HFF-Myc (cell line): Measurements from ENCODE around the gene WDR64.

Source experiments
- DNase-seq: peaks from one replicate; pipeline ENCODE4 v3.0.0-alpha.2; 2011; ENCODE audit warnings: low read depth; ENCODE audit errors: extremely low read depth
- H3K4me3 ChIP-seq: replicated peaks from 2 replicates; pipeline ENCODE4 v1.5.1; 2011; ENCODE audit warnings: low read depth, mild to moderate bottlenecking, control low read depth, low read length
- TF ChIP-seq, protein P1 (sequence below): IDR thresholded peaks from 2 replicates; pipeline ENCODE4 v1.5.1; 2012; ENCODE audit warnings: mild to moderate bottlenecking, low read depth, low read length, control low read depth; ENCODE audit errors: missing control alignments

The WDR64 gene

GRCh38 chr1:241747992-241748391, 95.9 kb downstream of the WDR64 start:
- TF ChIP-seq, protein P1, sequence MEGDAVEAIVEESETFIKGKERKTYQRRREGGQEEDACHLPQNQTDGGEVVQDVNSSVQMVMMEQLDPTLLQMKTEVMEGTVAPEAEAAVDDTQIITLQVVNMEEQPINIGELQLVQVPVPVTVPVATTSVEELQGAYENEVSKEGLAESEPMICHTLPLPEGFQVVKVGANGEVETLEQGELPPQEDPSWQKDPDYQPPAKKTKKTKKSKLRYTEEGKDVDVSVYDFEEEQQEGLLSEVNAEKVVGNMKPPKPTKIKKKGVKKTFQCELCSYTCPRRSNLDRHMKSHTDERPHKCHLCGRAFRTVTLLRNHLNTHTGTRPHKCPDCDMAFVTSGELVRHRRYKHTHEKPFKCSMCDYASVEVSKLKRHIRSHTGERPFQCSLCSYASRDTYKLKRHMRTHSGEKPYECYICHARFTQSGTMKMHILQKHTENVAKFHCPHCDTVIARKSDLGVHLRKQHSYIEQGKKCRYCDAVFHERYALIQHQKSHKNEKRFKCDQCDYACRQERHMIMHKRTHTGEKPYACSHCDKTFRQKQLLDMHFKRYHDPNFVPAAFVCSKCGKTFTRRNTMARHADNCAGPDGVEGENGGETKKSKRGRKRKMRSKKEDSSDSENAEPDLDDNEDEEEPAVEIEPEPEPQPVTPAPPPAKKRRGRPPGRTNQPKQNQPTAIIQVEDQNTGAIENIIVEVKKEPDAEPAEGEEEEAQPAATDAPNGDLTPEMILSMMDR = no peak
- DNase-seq = no peak
- no peak overlapping the region for H3K4me3 ChIP-seq

DNA sequence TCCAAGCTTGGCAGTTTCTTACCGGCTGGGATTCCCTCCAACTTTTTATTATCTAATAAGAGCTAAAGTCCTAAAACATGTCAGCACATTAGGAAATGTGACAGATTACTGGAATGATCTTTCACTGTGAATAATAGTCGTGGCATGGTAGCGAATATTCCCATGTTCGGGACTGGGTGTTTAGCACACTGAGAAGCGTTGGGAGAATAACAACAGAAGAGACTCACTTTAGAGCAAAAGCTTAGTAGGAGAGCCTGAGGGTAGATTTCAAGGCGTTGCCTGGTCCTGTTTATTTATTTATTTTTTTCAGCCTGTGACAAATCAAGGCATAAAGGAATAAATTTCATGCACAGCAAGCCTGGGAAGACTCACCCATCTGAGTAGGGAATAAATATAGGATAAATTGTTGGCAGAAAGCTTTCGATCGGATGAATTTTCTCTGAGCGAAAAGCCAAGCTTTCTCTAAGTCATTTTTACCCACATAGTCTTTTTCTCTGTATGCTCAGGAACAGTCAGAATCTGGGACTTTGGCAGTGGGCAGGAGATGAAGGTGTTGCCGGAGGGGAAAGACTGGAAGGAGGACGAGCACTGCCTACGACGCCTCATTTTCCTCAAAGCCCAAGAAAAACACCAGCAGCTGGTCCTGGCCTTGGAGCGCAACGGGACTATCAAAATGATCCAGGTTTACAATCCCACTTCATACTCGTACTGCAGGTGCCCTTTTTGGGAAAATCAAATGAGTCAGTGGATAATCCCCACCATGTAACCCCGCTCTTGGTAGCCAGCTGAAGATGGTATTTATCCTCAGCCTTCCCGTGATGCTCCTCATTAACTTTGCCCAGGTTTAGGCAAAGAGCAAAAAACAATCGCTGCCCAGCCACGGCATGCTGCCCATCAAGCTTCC, 97.2 kb downstream of the WDR64 start:
- TF ChIP-seq, protein P1 = no peak
- no peak for DNase-seq
- no peak overlapping the region for H3K4me3 ChIP-seq

DNA sequence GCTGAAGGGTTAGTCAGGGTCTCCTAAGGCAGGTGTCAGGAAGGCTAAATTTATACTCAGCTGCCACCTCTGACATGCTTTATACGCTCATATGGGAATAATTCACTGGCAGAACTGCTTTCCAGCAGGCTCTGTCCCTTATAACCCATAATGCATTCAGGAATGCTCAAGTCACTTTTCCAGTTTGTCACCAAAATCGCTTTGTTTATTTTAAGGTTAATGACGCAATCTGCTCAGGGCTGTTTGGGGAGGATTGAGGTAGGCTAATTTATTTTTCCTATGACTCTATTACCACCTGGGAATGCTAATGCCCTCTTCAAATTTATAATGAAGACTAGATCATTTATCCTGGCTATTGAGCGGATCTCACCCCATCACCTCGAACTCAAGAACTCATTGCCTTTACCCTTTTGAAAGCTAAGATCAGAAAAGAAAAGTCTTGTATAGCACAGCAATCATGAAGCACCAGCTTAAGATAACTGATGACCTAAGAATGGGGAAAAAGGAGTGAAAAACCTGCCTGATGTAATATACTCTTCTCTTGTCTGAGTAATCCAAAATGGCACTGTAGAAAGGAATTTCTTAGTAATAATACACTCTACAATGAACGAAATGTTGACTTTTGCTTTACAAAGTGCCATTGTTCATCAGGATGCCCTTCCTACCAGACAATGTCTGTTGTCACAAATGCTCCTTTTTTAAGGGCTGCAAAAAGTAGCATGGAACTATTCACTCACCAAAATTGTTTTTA, 98.0 kb downstream of the WDR64 start:
- DNase-seq = no peak
- TF ChIP-seq, protein P1 = no peak
- H3K4me3 ChIP-seq = no peak overlapping the region

DNA sequence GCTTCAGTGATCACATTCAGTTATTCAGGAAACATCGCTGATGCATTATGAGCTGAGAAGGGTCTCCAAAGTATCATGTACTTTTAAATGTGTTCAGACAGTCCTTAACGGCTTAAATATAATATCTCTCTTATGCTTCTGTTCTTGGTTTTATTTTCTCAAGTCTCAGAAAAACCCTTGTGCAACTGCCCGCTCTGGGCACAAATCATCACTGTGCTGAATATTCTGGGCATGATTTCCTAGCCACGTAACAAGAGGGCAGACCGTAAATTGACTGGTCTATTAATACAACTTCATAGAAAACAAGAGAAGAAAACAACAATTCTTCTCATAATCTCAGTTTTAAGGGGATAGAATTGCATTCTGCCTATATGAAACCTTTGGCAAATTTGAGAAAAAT, 99.4 kb downstream of the WDR64 start:
- H3K4me3 ChIP-seq = no peak overlapping the region
- no peak for DNase-seq
- TF ChIP-seq, protein P1 = no peak

DNA sequence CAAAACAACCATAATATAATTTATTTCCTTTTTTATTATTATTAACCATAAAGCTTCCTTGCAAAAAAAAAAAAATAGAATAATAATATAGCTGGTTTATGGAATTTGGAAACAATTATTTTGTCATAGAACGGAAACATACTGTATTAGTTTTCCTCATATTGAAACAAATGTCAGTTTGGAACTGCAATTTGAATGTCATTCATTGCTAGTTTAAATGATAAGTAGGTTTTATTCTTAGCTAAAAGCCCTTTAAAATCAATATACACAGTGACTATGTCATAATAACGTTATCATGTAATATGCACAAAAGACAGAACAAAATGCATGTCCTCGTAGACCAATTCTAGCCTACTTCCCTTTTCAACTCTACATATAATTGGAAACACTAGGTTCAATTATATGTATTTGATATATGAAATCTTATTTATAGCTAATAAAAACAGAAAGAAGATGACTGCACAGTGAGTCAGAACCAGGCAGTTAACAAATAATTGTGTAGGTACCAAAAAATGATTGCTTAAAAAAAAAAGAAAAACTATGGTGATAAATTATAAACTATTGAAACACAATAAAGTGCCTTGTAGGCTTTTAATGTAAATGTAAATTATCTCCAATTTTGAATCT, 110.7 kb downstream of the WDR64 start:
- no peak for DNase-seq
- TF ChIP-seq, protein P1 = no peak
- no peak overlapping the region for H3K4me3 ChIP-seq

DNA sequence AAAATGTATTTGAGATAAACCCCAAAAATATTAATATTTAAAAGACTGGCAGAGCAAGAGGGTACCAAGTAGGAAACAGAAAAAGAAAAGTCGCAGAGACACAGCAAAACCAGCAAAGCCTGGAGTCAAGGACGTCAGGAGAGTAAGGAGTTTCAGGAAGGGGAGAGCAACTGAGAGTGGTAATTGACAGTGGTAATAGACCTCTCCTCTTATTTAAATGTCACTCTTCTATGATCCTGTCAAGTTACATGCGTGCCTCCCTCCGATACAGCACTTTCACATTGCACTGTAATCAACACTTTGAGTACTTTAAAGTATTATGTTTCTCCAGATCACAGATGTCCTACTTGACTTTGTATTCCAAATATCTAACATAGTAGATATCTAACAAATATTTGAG, 113.3 kb downstream of the WDR64 start:
- no peak for DNase-seq
- TF ChIP-seq, protein P1 = no peak
- H3K4me3 ChIP-seq = no peak overlapping the region
